NOMO-1 treated with DMSO at 0.1 percent for 48 hours (cell line): Measurements from ENCODE around the gene ALG6.

Experiments
- DNase-seq: peaks from one replicate; lab custom pipeline; 2025; ENCODE audit not compliant: unreplicated experiment; lab: John Stamatoyannopoulos, UW

The ALG6 gene

DNA sequence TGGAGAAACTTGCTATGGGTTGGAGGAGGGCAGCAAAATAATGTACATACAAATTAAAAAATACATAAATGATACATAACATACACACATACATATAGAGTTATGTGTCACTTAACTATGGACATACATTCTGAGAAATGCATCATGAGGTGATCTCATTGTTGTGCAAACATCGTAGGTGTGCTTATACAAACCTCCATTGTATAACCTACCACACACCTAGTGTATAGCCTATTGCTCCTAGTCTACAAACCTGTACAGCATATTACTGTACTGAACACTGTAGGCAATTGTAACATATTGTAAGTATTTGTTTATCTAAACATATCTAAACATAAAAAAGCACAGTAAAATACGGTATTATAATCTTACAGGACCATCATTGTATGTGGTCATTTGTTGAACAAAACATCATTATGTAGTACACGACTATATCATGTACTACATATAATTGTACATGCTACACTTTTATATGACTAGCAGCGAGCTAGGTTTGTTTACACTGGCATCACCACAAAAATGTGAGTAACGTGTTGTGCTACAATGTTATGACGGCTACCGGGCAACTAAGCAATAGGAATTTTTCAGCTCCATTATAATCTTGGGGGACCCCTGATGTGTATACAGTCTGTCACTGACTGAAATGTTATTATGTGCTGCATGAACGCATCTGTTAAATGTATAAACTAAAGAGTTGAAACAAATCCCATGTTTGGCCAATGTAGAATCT is 120.1 kb downstream of the ALG6 start:
- no peak for DNase-seq
